Small intestine (tissue), 7 donors: Measurements from ENCODE around the gene HOMER1. TPM values are rescaled to one million over a fixed set of nuclear protein-coding genes. Genes with fewer than 3 reads are reported as not detected.

Source experiments
- DNase-seq, 2 donors: peaks; one replicate each; pipeline versions ENCODE4 v3.0.0 to v3.0.0-alpha.2; 2013
- FAIRE-seq: peaks from 2 replicates; lab custom pipeline; 2012; peaks lifted over from hg19 to GRCh38; lab: Jason Lieb, UNC
- H3K27ac ChIP-seq, 3 donors: one replicate each; pipeline ENCODE4 v1.5.1; 2013; ENCODE audit warnings: low read length in 2 of 3, mild to moderate bottlenecking in 2 of 3, control low read depth in 1 of 3, inconsistent platforms in 1 of 3, low read depth in 1 of 3, moderate library complexity in 1 of 3
- H3K27me3 ChIP-seq, 3 donors: one replicate each; pipeline ENCODE4 v1.6.1; 2013; ENCODE audit warnings: low read length in 3 of 3, inconsistent platforms in 1 of 3; ENCODE audit not compliant: control insufficient read depth in 3 of 3, insufficient read depth in 3 of 3
- H3K36me3 ChIP-seq, 3 donors: one replicate each; pipeline ENCODE4 v1.6.1; 2013; ENCODE audit warnings: low read length in 3 of 3, inconsistent platforms in 1 of 3, low read depth in 1 of 3, mild to moderate bottlenecking in 1 of 3, moderate library complexity in 1 of 3; ENCODE audit not compliant: control insufficient read depth in 3 of 3, insufficient read depth in 2 of 3
- H3K4me1 ChIP-seq, 3 donors: one replicate each; pipeline ENCODE4 v1.6.1; 2013; ENCODE audit warnings: low read length in 2 of 3, inconsistent platforms in 1 of 3, low read depth in 1 of 3, mild to moderate bottlenecking in 1 of 3, moderate library complexity in 1 of 3; ENCODE audit not compliant: control insufficient read depth in 3 of 3, insufficient read depth in 2 of 3
- H3K4me3 ChIP-seq, 3 donors: one replicate each; pipeline ENCODE4 v1.5.1; 2013; ENCODE audit warnings: low read length in 3 of 3, control low read depth in 1 of 3, inconsistent platforms in 1 of 3, low read depth in 1 of 3, mild to moderate bottlenecking in 1 of 3, moderate library complexity in 1 of 3
- H3K9me3 ChIP-seq, 2 donors: one replicate each; pipeline ENCODE4 v1.6.1; 2013; ENCODE audit warnings: low read depth in 1 of 2, low read length in 1 of 2; ENCODE audit not compliant: control insufficient read depth in 2 of 2, insufficient read depth in 1 of 2
- WGBS, 3 donors: extraction: QIAGEN DNeasy Blood & Tissue Kit; methylation state at CpG; one replicate each; pipeline ENCODE4 v1.1.7; 2013; 5-methylcytosine and 5-hydroxymethylcytosine counted together
- polyA plus RNA-seq, 4 donors: library from polyadenylated mRNA; stranded (reverse) in 3 of 4; unstranded in 1 of 4; fragments of 200-250 nt in 3 of 4; fragments of 120-200 nt in 1 of 4; gene quantifications; one replicate each; pipeline versions ENCODE4 v1.2.1 to v1.2.3, GENCODE V29; 2013
- donor health status: healthy with polysubstance abuse.
- donor health status: control.
- donor health status: control.
- donor health status: Bipolar disorder and iron deficiency.
- donor health status: healthy.

Gene HOMER1
- polyA plus RNA-seq, 4 donors, result 0.27 to 2.6 (median 0.39) TPM; not detected in 1

- Histone ChIP-seq H3K27ac (no peak overlapping the region), H3K4me1 (no peaks in the 10 kb centered on the region), H3K36me3 (no peaks in the 10 kb centered on the region), H3K4me3 (no peak overlapping the region), H3K9me3 (no peaks in the 10 kb centered on the region), H3K27me3 (no peaks in the 10 kb centered on the region)
- DNase-seq, result no peak
- FAIRE-seq, result peak; percentile 26
Measured at GRCh38 chr5:79490323-79490936, 23.5 kb downstream of the HOMER1 start.

GRCh38 chr5:79489773-79490172, 24.2 kb downstream of the HOMER1 start:
- no peak overlapping the region for H3K27ac ChIP-seq
- H3K4me1 ChIP-seq, result no peaks in the 10 kb centered on the region
- no peak for FAIRE-seq
- no peaks in the 10 kb centered on the region for H3K9me3 ChIP-seq
- 81 to 88% (median 86%) methylated on average over 1 of the region's 1 CpG for WGBS, 3 donors
- no peaks in the 10 kb centered on the region for H3K36me3 ChIP-seq
- H3K27me3 ChIP-seq, result no peaks in the 10 kb centered on the region
- no peak overlapping the region for H3K4me3 ChIP-seq
- no peak for DNase-seq

- DNase-seq (no peak), FAIRE-seq (no peak)
- Histone ChIP-seq H3K4me1 (no peaks in the 10 kb centered on the region), H3K9me3 (no peaks in the 10 kb centered on the region), H3K27me3 (no peaks in the 10 kb centered on the region), H3K4me3 (no peak overlapping the region), H3K27ac (no peak overlapping the region), H3K36me3 (no peaks in the 10 kb centered on the region)
Measured at GRCh38 chr5:79488775-79489174, 25.2 kb downstream of the HOMER1 start.

- no peak for FAIRE-seq
- no peaks in the 10 kb centered on the region for H3K4me1 ChIP-seq
- 75 to 81% (median 78%) methylated on average over 3 of the region's 3 CpGs for WGBS, 3 donors
- H3K4me3 ChIP-seq, result no peak overlapping the region
- H3K9me3 ChIP-seq, result no peaks in the 10 kb centered on the region
- H3K27me3 ChIP-seq, result no peaks in the 10 kb centered on the region
- no peak overlapping the region for H3K27ac ChIP-seq
- no peaks in the 10 kb centered on the region for H3K36me3 ChIP-seq
- no peak for DNase-seq
Measured at GRCh38 chr5:79488058-79488457, 25.9 kb downstream of the HOMER1 start.

GRCh38 chr5:79487251-79487650, 26.7 kb downstream of the HOMER1 start:
- FAIRE-seq, result no peak
- no peak for DNase-seq
- Histone ChIP-seq H3K27ac (no peak overlapping the region), H3K9me3 (no peaks in the 10 kb centered on the region), H3K4me3 (no peak overlapping the region), H3K36me3 (no peaks in the 10 kb centered on the region), H3K27me3 (no peaks in the 10 kb centered on the region), H3K4me1 (no peaks in the 10 kb centered on the region)
- 82 to 85% (median 85%) methylated on average over 3 of the region's 3 CpGs for WGBS, 3 donors

GRCh38 chr5:79486116-79486515, 27.8 kb downstream of the HOMER1 start:
- Histone ChIP-seq H3K27ac (no peak overlapping the region), H3K36me3 (no peaks in the 10 kb centered on the region), H3K9me3 (no peaks in the 10 kb centered on the region), H3K4me3 (no peak overlapping the region), H3K4me1 (no peaks in the 10 kb centered on the region), H3K27me3 (no peaks in the 10 kb centered on the region)
- DNase-seq (no peak), FAIRE-seq (no peak)
- 66 to 81% (median 73%) methylated on average over 2 of the region's 2 CpGs for WGBS, 3 donors

GRCh38 chr5:79484731-79485130, 29.2 kb downstream of the HOMER1 start:
- Histone ChIP-seq H3K4me3 (no peak overlapping the region), H3K36me3 (no peaks in the 10 kb centered on the region), H3K9me3 (no peaks in the 10 kb centered on the region), H3K27me3 (no peaks in the 10 kb centered on the region), H3K4me1 (no peaks in the 10 kb centered on the region), H3K27ac (no peak overlapping the region)
- DNase-seq (no peak), FAIRE-seq (no peak)
- 85 to 97% (median 97%) methylated on average over 1 of the region's 1 CpG for WGBS, 3 donors

- DNase-seq (no peak), FAIRE-seq (no peak)
- no peak overlapping the region for H3K4me3 ChIP-seq
- H3K27me3 ChIP-seq, result no peaks in the 10 kb centered on the region
- WGBS, 3 donors, result 91 to 98% (median 94%) methylated on average over 1 of the region's 1 CpG
- H3K9me3 ChIP-seq, result no peaks in the 10 kb centered on the region
- H3K36me3 ChIP-seq, result no peaks in the 10 kb centered on the region
- H3K4me1 ChIP-seq, result no peaks in the 10 kb centered on the region
- H3K27ac ChIP-seq, result no peak overlapping the region
Measured at GRCh38 chr5:79481574-79481973, 32.4 kb downstream of the HOMER1 start.

GRCh38 chr5:79480991-79481390, 32.9 kb downstream of the HOMER1 start:
- Histone ChIP-seq H3K27ac (no peak overlapping the region), H3K36me3 (no peaks in the 10 kb centered on the region)
- FAIRE-seq, result no peak

More at GRCh38 chr5:79480991-79481390, 32.9 kb downstream of the HOMER1 start:
- Histone ChIP-seq H3K4me1 (no peaks in the 10 kb centered on the region), H3K27me3 (no peaks in the 10 kb centered on the region), H3K9me3 (no peaks in the 10 kb centered on the region), H3K4me3 (no peak overlapping the region)
- no peak for DNase-seq
- 90 to 98% (median 95%) methylated on average over 3 of the region's 3 CpGs for WGBS, 3 donors
